GM20431 (cell line): ENCODE data around the gene TRIM5.

Experiments used
- in situ Hi-C: fragments of 300-500 bp; cut with MseI, MboI; formaldehyde crosslinking; loops from one replicate; pipeline ENCODE4 v1.15.0; 2020; ENCODE audit warnings: low sequenced_read_pairs; ENCODE audit not compliant: unreplicated experiment

The TRIM5 gene

DNA sequence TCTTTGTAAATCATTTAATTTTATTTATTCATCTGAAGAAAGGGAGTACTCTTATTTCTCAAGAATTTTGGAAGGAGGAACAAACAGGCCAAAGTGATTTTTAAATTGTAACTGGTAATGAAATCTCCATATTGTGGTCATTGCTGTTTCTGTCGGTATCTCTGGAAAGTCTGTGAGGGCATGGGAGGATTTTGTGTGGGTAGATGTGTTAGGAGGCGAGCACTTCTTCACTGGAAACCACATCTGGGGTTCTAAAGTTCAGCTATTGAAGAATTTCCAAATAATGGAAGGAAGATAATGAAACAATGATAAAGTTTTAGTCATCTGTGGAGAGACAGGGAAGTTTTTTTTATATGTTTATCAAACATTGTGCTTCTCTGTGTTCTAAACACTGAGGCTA is 53.5 kb downstream of the TRIM5 start:
- in situ Hi-C loops, result no loop called here

DNA sequence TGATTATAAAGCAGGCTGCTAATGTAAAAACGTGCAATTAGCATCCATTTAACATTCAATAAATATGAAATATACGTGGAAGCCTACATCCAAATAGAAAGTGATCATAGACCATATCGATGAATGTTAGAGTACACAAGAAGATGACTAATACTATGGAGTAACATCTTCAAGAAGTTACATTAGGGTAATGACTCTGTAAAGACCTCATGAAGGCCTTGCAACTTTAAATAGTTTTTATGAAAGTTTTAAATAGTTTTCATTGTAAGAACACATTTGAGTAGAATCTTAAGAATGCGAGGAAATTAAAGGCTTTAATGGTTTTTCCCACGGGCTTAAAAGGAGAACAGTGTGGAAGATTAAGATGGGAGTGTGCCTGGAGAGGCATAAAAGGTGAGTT is 58.7 kb downstream of the TRIM5 start:
- in situ Hi-C loops, result no loop called here

DNA sequence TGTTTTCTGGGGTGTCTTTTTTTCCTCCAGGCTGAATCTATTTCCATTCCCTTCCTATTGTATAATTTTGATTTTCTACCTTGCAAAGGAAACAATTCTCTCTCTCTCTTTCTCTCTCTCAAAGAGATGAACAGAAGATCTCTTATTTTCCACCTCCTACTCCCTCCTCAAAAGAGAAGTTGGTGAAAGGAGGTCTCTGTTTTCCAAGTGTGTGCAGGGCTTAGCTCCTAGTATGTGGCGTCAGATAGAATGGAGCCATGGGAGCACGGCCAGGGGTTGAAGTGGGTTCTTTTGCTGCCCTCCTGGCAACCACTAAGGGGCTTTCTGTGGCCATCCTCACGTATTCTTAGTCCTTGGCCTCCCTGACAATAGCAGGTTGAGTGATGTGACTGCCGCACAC is 59.6 kb downstream of the TRIM5 start:
- in situ Hi-C loops, result no loop called here

DNA sequence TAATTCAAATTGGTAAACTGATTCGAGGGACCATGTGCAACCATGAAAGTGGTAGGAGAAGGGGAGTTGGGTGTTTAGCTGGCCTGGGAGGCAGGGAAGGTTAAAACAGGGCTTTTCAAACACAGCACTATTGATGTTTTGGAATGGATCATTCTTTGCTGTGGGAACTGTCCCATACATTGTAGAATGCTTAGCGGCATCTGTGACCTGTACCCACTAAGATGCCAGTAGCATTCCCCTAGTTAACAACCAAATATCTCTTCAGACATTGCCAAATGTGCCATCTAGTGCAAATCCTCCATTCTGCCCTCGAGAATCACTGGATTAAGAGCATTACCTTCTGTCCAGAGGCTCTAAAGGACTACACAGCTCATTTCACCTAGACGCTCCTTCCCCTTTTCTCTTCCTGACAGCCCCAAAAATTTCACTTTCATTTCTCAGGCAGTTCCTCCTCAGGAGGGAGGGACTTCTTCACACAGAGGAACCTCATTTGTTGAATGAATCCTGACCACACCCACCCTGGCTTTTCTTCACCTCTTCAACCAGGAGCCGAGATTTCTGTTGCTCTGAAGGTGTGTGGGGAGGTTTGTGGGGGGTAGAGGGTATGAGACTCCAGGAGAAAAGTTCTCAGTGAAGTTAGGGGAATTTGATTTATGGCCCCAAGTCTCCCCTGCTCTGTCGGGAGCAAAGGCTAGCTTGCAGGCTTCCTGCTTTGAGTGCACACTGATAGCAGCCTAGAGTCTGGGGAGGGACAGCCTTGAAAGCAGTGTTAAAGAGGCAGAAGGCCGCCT is 60.2 kb downstream of the TRIM5 start, which contains the start of gene TRIM34:
Gene TRIM34, plus strand, starts transcription at position 513 of the 791 bp plus-strand sequence. CDS start 7,331 bp downstream, outside the sequence.
- in situ Hi-C loops, result loop anchor here (25.0 kb wide), 1 partner anchor 188 kb away; the partner anchor contains the start of gene OR52N2

DNA sequence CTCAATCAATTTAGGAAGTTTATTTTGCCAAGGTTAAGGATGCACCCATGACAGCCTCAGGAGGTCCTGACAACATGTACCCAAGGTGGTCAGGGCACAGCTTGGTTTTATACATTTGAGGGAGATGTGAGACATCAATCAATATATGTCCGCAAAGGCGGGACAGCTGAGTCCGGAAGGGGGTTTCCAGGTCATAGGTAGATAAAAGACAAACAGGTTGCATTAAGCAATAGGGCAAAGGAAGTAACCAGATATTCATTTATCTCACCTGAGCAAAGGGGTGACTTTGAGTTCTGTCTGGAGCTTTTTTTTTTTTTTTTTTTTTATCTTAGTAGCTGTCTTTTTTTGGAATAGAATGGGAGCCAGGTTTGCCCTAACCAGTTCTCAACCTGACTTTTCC is 62.1 kb downstream of the TRIM5 start:
- in situ Hi-C loops, result loop anchor here (25.0 kb wide), 1 partner anchor 189 kb away; the partner anchor contains the start of gene OR52N2

DNA sequence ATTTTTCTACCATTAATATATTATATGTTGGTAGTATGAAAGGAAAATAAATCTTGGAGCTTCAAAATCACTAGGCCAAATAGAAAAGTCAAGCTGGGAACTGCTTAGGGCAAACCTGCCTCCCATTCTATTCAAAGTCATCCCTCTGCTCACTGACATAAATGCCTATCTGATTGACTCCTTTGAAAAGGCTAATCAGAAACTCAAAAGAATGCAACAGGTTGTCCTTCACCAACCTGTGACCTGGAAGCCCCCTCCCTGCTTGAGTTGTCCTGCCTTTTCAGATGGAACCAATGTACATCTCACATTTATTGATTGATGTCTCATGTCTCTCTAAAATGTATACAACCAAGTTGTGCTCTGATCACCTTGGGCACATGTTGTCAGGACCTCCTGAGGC is 63.3 kb downstream of the TRIM5 start:
- in situ Hi-C loops, result loop anchor here (25.0 kb wide), 1 partner anchor 191 kb away; the partner anchor contains the start of gene OR52N2

DNA sequence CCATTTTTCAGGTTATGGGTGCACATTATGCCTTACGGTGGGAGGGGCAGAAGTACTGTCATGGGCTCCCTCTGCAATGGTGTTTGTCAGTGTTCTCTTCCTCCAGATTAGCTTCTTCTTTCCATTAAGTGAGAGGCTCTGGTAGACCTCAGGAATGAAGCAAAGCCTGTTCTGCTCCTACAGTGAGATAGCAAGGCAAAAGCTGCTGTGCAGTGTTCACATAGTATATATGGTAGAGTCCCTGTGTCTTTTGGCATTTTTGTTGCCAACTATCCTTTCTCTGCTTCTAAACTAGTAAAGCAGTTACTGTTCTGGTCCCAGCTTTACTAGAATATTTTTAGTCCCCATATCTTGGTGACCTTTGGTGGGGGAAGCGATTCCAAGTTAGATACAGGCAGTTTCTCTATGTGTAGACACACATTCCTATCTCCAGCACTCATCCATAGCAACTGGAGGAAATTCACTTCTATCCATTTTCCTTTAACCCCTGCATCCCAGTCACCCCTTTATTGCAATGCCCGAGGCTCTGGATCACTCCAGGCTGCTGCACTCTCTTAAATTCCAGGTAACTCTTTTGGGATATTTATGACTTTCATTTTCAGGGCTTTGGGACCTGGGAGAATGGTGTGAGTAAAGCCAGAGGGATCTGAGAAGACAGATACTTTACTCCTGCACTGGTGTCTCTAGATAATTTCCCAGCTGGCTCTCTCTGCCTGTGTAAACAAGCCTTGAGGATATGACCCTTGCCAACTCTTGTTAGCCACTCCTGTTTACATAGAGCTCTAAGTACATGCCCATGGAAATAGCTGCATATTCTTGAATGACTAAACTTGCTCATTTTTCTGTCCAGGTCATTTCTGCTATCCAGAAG is 64.0 kb downstream of the TRIM5 start:
- in situ Hi-C loops, result loop anchor here (25.0 kb wide), 1 partner anchor 191 kb away; the partner anchor contains the start of gene OR52N2

DNA sequence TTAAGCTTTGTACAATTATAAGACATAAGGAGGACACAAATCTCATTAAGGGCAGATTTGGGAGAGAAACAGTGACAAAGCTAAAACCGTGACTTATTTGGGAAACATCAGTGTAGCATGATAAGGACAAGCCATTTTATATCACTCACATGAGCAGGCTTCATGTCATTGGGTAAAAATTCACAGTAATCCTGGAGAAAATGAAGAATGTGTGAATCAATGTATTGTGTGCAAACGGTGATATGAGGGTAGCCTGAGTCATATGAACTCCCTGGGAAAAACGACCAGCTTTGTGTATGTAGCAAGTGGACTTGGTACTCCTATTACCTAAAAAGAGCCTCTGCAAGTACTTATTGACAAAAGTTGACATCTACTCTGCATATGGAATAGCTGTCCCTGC is 66.1 kb downstream of the TRIM5 start:
- in situ Hi-C loops, result loop anchor here (25.0 kb wide), 1 partner anchor 193 kb away; the partner anchor contains the start of gene OR52N2
